ENCODE measurements around the gene GJA4.

DNA sequence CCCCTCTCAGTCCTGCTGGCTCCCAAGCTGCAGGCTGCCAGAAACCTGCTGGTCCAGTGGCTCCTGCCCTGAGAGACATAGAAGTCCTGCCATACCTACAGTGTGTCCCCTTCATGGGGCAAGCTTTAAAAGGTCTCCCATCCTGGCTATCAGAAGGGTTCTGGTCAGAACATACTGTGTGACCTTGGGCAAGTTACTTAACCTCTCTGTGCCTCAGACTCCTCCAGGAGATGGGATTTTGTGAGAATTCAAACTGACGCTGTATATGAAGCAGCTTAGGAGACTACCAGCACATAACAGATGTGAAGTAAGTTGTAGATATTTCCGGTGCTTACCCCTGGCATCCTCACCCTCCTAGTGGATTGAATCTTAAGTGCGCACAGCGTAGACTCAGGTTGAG, 46.7 kb upstream of the GJA4 start:
- TF ChIP-seq, protein P1, sequence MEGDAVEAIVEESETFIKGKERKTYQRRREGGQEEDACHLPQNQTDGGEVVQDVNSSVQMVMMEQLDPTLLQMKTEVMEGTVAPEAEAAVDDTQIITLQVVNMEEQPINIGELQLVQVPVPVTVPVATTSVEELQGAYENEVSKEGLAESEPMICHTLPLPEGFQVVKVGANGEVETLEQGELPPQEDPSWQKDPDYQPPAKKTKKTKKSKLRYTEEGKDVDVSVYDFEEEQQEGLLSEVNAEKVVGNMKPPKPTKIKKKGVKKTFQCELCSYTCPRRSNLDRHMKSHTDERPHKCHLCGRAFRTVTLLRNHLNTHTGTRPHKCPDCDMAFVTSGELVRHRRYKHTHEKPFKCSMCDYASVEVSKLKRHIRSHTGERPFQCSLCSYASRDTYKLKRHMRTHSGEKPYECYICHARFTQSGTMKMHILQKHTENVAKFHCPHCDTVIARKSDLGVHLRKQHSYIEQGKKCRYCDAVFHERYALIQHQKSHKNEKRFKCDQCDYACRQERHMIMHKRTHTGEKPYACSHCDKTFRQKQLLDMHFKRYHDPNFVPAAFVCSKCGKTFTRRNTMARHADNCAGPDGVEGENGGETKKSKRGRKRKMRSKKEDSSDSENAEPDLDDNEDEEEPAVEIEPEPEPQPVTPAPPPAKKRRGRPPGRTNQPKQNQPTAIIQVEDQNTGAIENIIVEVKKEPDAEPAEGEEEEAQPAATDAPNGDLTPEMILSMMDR (IDR thresholded peaks at IDR 0.05; ENCODE audit: poor library complexity): no peak
- no peak for TF ChIP-seq EZH2 (IDR thresholded peaks at IDR 0.05; ENCODE audit: borderline replicate concordance)
